NCI-H1105 treated with DMSO at 0.1 percent for 48 hours (cell line): ENCODE results near the gene POU2F3.
A peak's percentile ranks its signal among the peaks of the same experiment; 100 is the strongest.
"Not testable (repeated sequence)": the region's sequence is repeated elsewhere in the genome, so short reads cannot be mapped to it uniquely, and the experiment has no call there.

ENCODE experiments used
- DNase-seq: peaks from one replicate; lab custom pipeline; 2025; lab: John Stamatoyannopoulos, UW

The POU2F3 gene

DNA sequence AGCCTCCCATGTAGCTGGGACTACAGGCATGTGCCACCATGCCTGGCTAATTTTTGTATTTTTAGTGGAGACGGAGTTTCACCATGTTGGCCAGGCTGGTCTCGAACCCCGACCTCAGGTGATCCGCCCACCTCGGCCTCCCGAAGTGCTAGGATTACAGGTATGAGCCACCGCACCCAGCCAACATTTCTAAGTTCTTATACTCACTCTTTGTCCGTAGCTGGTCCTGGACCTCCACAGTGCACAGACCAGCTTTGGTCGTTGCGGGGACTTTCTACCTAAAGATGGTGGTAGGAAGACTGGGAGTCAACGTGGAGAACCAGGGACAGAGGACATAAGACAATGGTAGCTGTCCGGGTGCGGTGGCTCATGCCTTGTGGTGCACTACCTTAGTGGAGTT is 13.4 kb downstream of the POU2F3 start:
- DNase-seq, result not testable (repeated sequence)

DNA sequence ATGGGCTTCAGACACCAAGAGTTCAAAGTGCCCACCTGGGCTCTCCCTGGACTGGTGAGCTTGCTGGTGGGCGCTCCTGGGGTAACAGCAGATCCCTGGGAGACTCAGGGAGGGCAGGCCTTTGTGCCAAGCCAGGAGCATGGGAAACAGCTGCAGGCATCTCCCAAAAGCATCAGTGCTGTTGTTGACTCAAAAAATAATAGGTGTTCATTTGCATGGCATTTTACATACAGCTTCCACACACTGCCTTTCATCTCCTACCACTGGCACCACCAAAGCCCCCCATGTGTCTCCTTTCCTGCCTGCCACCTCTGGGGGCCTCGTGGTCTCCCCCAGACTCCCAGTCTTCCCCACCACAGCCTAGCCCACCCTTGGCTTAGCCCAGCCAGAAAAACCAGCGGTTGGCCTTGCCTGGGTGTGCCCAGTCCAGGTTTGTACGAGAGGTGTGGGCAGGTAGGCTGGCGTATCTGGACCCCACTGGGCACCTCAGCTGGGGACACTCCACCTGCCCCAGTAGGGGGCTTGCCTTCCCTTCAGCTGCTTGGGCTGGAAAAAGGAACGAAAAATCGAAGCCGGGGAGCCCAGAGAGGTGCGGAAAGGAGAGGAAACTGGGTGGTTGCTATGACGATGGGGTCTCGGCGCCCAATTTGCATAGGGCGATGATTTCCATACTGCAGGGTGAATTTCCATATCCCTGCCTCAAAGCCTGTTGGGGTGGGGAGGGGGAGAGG is 15.0 kb downstream of the POU2F3 start:
- peak; percentile 22 for DNase-seq

DNA sequence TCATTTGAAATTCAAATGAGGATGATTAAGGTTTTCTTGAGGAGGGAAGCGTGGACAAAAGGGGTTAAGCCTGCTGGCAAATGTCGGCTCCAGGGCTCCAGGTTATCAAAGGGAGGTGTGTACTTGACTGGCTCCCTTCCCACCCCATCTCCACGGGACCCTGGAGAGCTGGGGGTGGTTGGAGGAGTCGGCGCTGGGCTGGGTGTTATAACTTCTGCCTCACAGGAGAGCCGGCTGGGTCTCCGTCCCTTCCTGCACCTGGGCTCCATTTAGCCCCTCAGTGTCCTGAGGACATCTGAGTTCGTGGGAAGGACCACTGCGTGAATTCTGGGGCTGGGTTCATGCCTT is 15.6 kb downstream of the POU2F3 start:
- no peak for DNase-seq

DNA sequence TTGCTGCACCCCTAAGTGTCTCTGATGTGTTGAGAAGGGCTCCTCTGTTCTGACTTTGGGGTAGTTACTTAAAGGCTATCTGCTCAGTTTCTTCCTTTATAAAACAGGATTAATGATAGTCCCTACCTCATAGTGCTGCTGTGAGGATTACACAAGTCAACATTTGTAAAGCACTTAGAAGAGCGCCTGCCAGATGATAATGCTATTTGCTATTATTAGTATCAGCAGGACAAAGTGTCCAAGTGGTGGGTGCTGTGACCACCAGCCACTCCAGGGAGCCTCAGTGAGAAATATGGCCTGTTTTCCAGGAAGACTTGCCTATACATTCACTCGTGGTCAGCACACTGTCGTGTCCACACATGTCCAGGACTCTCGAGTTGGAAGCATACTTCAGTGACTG is 16.2 kb downstream of the POU2F3 start:
- DNase-seq, result no peak

DNA sequence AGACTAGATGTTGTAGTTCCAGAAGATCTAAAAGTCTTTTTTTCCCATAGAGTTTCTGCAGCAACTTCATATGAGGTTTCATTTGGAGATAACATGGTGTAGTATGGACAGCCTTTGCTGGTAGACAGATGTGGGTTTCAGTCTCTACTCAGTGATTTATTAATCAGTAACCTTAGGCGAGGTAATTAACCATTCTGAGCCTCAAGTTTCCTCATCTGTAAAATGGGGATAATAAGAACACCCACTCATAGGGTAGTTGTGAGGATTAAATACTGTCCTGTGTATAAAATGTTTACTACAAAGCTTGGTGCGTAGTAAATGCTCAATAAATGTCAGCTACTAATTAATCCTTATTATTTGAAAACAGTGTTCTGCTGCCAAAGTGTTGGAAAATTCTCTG is 16.8 kb downstream of the POU2F3 start:
- no peak for DNase-seq

DNA sequence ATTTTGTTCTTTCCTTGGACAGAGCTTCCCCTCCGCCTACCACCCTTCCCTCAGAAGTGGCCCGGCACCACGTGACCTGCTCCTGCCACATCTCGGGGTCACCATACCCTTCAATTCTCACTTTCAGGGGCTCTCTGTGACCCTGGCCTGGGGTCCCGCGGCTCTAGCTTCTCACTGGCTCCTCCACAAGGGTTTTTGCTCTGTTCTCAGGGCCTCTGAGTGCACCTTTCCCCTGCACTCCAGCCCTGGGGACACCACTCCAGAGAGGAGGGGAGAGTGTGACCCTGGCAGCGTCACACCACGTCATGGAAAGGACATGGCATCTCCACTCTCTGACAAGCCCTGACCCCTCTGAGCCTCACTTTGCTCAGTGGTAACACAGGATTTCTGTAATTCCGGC is 17.4 kb downstream of the POU2F3 start:
- DNase-seq, result no peak

DNA sequence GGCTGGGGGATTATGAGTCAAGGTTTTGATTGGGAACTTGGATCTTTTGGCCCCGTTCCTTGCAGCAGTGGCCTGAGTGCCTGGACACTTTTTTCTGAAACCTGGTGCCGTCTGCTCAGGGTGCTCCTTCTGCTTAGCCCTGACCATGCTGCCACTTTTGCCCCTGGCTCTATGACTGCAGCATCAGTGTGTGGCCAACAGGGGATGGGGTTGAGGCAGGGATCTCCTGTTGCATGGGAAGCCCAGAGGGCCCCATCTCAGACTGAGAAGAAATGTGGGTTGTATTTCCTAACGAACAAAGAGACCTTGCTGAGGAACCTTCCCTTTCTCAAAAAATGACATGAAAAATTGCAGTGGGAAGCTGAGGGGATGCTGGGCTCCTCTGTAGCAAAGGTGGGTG is 18.7 kb downstream of the POU2F3 start:
- DNase-seq, result no peak

DNA sequence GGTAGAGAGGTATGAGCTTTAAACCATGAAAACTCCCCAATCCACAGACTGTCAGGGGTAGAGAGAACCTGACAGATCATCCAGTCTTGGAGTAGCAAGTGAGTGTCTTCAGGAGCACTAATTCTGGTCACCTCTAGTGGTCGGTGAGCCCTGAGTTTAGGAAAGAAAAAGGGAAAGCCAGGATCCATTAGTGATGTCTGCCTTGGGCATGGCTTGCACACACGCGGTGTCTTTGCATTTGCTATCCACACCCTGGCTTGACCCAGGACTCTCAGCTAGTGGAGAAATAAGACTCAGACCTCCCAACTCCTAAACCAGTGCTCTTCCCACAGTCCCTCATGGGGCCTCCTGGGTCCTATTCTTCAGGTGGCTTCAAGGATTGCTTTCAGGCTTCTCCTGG is 19.3 kb downstream of the POU2F3 start:
- no peak for DNase-seq

DNA sequence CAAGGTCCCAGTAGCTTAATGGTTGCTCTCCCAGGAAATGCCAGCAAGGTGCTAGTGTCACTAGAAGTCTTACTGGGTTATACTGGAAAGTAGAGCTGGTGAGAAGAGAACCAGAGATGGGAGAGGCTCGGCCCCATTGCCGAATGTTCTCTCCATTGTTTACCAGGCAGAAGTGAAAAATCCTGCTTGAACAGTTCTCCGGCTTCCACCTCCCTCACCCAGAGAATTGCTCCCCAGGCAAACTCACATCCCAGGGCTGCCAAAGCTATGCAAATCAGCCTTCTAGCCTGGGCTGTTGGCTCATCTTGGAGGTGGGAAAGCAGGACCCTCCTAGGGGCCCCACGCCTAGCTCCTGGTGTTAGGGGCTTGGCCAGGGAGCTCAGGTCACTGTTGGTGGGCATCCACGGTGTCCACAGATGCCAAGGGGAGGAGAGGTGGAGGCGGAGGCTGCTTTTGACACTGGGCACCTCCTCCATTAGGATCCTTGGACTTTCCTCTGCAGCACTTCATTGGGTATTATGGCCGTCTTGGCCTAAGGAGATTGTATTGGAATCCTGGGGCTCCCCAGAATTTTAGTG is 20.1 kb downstream of the POU2F3 start:
- DNase-seq, result no peak

DNA sequence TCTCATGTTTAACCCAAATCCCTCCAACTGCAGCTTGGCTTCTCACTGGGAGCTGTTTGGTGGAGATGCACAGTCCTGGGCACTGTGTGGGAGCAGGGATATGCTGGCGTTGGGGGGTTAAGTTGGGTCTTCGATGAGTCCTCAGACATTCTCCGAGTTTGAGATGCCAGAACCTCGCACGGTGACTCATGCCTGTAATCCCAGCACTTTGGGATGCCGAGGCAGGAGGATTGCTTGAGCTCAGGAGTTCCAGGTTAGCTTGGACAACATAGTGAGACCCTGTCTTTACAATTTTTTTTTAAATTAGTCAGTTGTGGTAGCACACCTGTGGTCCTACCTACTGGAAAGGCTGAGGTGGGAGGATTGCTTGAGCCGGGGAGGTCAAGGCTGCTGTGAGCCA is 20.7 kb downstream of the POU2F3 start:
- DNase-seq, result no peak

DNA sequence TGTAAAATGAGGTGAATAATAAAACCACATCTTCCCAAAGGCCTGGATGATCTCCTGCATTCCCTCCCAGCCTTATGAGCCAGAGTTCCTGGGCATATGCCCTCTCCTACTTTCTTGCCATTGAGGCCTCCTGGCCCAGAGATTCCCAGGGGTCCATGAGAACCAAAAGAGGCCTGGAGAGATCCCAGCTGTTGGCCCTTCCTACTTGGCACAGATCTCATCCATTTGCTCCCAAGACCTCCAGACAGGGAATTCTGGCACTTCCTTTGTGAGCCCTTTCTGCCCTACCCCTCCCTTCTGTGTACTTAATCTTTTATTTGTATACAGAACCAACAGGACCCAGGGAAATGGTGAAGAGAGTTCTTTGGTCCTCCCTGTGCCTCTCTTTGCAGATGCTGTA is 21.4 kb downstream of the POU2F3 start:
- no peak for DNase-seq

DNA sequence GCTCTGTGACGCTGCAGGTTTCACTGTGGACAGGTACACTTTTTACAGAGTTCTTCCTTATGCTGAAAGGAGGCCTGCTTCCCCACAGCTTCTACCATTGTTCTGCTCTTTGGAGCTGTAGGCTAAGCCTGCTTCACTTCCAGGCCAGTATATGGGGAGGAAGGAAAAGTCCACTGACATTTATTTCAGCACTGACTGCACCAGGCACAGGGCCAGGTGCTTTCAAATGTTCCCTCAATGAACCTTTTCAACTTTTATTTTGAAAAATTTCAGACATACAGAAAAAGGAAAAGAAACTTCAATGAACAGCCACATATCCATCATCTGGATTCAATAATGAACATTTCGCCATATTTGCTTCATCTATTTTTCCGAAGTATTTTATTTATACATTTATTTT is 22.0 kb downstream of the POU2F3 start:
- no peak for DNase-seq

DNA sequence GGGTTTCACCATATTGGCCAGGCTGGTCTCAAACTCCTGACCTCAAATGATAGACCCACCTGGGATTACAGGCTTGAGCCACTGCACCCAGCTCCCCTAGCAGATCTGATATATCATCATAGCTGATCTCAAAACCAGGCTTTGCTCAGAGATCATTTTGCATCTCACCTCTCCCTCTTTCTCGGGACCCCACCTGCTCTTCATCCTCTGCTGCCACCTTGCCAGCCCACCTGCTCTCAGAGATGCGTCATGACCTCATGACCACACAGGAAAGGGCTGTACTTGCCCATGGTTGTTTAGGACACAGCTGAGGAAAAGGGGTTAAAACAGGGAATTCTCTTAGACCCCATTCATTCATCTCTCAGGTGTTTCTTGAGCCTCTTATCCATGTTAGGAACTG is 27.4 kb downstream of the POU2F3 start:
- DNase-seq, result no peak

DNA sequence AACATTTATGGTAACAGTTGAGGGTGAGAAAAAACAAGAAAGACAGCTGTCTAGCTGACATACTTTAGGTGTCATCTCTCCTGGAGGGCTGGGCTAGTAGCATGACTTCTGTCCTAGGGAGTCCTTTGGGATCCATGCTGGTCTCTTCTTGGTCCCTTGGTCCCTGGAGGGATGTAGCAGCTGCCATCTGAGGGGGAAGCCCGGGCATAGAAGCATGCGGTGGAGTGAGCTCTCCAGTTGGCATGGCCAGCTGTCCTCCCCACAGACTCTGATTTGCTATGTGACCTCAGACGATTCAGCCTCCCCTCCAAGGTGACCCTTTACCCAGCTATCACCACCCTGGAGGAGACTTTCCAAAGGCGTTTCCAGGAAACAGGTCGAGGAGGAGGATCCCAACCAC is 28.7 kb downstream of the POU2F3 start:
- DNase-seq, result no peak

DNA sequence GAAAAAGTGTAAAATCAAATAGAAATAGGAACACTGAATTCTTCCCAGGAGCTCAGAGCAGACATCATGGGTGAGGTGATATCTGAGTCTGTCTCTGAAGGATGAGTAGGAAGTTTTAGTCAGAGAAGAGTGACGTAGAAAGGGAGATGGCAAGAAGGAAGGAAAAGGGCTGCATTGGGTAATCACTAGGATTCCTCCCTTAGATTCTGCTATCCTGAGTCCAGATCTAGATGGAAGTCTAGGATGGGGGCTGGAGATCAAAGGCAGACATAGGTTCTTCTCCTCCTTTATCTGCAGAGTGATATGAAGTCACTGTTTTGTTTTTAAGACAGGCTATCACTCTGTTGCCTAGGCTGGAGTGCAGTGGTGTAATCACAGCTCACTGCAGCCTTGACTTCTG is 30.4 kb downstream of the POU2F3 start:
- no peak for DNase-seq

DNA sequence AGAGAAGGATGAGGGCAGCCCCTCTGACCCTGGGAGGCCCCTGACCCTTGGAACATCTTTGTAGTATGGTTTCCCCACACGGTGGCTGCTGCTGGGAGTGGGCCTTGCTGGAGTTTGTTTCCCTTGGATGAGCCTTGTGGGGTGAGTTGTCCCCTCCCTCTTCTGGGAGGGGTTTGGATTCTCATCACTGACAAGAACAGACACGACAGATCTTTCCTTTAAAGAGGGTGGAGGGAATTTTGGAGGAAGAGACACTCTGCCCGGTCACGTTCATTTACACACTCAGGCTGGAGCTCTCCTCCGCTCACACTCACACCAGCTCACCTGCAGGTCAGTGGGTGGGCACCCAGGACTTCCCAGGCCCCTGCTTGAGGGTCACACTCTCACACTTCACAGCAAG is 31.7 kb downstream of the POU2F3 start:
- no peak for DNase-seq

DNA sequence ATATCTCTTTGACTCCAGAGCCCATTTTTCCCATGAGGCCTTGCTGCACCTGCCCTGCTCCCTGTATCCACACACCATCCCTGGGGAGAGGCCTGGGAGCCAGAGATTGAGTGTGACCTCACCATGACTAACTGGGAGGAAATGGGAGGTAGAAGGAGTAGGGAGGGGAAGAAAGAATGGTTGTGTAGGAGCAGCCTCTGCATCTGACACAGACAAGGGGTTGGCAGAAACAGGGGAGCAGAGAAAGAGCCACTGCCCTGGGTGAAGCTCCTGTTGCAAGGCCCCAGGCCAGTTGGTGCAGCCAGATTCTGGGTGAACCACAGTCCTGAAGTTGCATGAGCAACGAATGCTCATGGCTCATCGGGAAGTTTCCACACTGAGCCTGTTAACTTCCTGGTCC is 32.4 kb downstream of the POU2F3 start:
- DNase-seq, result no peak

DNA sequence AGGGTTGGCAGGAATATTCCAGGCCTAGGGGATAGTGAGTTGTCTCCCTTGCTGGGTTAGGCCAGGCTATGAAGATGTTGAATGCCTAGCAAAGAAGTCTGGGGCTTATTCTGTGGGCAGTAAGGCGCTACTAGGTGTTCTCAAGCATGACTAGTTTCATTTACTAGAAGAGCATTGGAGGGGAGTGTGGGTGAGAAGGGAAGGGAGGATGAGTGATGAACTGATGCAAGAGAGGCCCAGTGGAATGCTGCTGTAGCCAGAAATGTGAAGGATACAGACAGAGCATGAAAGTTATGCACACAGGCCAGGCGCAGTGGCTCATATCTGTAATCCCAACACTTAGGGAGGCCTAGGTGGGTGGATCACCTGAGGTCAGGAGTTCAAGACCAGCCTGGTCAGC is 33.5 kb downstream of the POU2F3 start:
- no peak for DNase-seq

DNA sequence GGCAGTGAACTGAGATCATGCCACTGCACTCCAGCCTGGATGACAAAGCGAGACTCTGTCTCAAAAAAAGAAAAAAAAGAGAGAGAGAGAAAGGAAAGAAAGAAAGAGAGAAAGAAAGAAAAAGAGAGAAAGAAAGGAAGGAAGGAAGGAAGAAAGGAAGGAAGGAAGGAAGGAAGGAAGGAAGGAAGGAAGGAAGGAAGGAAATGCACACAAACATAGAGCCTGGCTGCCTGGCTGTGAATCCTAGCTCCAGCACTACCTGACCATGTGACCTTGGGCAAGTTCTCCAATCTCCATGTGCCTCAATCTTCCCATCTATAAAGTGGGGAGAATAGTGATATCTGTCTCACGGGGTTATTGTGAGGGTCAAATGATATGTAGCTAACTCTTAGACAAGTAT is 34.0 kb downstream of the POU2F3 start:
- DNase-seq, result not testable (repeated sequence)

DNA sequence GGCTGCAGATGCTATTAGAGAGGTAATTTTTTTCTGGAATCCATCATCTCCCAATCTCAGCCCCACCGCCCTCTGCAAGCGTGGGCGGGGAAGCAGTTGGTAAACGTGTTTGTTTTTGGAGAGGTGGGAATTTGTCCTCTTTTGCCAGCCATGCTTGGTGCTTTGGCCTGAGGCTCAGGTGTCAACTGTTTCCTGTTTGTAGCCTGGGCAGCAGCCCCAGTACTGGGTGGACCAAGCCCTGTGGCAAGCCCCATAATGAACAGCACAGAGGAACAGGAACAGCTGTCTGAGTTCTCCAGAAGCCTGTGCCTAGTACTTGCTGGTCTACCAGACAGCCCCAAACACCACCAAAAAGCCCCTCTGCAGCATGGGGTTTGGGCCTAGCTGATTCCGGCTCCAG is 39.6 kb downstream of the POU2F3 start:
- DNase-seq, result no peak

DNA sequence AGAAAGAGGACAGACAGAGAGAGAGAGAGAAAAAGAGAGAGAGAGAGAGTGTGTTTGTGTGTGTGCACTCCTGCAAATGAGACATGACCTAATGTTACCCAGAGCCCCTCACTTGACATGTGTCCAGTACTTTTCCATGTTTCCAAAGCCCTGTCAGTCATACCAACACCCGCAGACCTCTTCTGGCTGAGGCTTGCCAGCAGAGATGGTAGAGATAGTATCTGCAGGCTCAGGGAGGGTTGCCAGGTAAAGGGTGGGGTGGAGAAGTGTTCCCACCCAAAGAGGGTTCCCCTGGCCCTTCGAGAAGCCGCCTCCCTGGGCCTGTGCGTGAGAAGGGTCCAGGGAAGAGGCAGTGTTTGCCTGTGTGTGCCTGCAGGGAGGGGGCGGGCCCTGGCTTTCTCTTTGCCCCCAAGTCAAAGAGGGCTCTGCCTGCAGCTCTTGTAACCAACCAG is 40.7 kb downstream of the POU2F3 start:
- DNase-seq, result no peak

DNA sequence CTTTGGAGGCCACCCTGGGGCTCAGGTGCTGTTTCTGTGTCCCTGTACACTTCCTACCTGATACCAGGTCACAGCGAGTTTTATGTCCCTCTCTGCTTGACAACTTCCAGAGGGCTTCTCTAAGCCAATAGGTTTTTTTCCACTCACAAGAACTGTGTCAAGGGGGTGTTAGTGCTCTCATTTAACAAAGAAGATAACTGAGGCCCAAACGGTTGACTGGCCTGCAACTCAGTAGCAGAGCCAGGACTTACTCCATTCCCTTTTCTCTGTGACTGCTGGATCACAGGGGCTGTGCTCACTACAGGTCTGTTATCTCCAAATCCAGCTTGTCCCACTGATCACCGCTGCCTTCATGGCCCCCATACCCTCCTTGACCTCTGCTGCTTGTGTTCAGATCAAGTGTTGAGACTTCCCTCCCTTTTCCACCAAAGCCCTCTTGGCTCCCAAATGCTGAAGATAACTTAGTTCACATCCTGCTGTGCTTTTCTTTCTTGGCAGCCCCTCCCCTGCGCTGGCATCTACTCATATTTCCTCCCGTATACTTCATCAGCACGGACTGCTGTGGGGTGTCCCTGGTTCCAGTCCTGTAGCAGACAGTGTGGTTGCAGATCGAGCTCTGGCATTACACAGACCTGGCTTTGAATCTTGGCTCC is 41.3 kb downstream of the POU2F3 start:
- no peak for DNase-seq

DNA sequence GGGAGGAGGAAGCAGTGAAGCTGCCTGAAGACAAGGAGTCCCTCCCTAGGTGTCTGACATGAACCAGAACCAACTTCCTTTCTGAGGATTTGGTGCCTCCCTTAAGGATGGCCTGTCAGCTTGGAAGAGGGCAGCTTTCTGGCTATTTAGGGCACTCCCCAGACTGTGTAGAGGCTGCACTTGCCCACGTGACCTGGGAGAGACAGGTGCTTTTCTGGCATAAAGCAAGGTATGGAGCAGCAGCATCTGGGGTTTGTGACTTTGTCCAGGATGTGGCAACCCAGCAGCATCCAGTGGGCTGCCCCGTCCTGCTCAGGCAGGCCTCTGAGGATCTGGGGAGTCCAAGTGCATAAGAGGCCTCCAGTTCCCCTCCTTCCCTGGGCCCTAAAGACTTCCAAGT is 43.2 kb downstream of the POU2F3 start:
- no peak for DNase-seq

DNA sequence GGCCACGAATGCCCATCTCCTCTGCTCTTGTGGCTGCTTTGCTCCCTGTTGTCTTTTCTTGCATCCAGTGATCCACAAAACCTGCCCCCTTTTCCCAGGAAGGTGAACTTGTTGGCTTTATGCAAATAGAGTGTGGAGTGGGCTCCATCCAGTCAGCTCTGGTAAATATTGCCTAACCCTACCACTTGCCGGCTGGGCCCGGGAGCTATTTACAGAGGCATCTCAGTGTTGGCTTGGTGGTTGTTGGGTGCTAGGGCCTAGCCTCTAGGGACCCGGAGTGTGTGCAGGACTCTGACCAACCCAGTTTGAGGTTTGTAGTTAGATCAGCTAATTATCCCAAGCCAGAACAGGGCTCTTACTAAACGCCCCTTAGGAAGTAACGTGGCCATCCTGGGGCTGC is 44.3 kb downstream of the POU2F3 start:
- no peak for DNase-seq
